ENCODE measurements around the gene TEDDM1.
"Not testable (repeated sequence)": the region's sequence is repeated elsewhere in the genome, so short reads cannot be mapped to it uniquely, and the experiment has no call there.

TEDDM1 gene

GRCh38 chr1:182400567-182400966, at the start of gene TEDDM1:
Gene TEDDM1, minus strand, starts transcription at chr1:182400667. Its CDS starts 182 bp downstream, at chr1:182400485.
- no peak for DNase-seq

- no peak for DNase-seq
Observed at GRCh38 chr1:182450087-182450486, 49.6 kb upstream of the TEDDM1 start, which contains the start of gene RGSL1. Gene RGSL1, plus strand, starts transcription at chr1:182450146. Its CDS starts 20 bp downstream, at chr1:182450166.

GRCh38 chr1:182447660-182448059, 47.2 kb upstream of the TEDDM1 start:
- DNase-seq = no peak

- not testable (repeated sequence) for DNase-seq
Observed at GRCh38 chr1:182447124-182447523, 46.7 kb upstream of the TEDDM1 start.

- DNase-seq = no peak
Observed at GRCh38 chr1:182446033-182446669, 45.7 kb upstream of the TEDDM1 start.

GRCh38 chr1:182444497-182444896, 44.0 kb upstream of the TEDDM1 start:
- no peak for DNase-seq

GRCh38 chr1:182442333-182442732, 41.9 kb upstream of the TEDDM1 start:
- DNase-seq = no peak

- DNase-seq = no peak
Observed at GRCh38 chr1:182441719-182442118, 41.3 kb upstream of the TEDDM1 start.

GRCh38 chr1:182438326-182438725, 37.9 kb upstream of the TEDDM1 start:
- no peak for DNase-seq

GRCh38 chr1:182433580-182433979, 33.1 kb upstream of the TEDDM1 start:
- DNase-seq = no peak

- DNase-seq = no peak
Observed at GRCh38 chr1:182431278-182431677, 30.8 kb upstream of the TEDDM1 start.

- DNase-seq = peak in 1 of 2 experiments; percentile 5
Observed at GRCh38 chr1:182430263-182431068, 30.0 kb upstream of the TEDDM1 start.

GRCh38 chr1:182428043-182428442, 27.6 kb upstream of the TEDDM1 start:
- DNase-seq = no peak

- DNase-seq = no peak
Observed at GRCh38 chr1:182426442-182427430, 26.3 kb upstream of the TEDDM1 start.

GRCh38 chr1:182415789-182416188, 15.3 kb upstream of the TEDDM1 start:
- DNase-seq = no peak

- no peak for DNase-seq
Observed at GRCh38 chr1:182413969-182414368, 13.5 kb upstream of the TEDDM1 start.

GRCh38 chr1:182413486-182413885, 13.0 kb upstream of the TEDDM1 start:
- DNase-seq = no peak

GRCh38 chr1:182410620-182411273, 10.3 kb upstream of the TEDDM1 start:
- DNase-seq = no peak

- no peak for DNase-seq
Observed at GRCh38 chr1:182410138-182410537, 9.7 kb upstream of the TEDDM1 start.

- DNase-seq = no peak
Observed at GRCh38 chr1:182408435-182409075, 8.1 kb upstream of the TEDDM1 start.

GRCh38 chr1:182407724-182408123, 7.3 kb upstream of the TEDDM1 start:
- DNase-seq = no peak

- no peak for DNase-seq
Observed at GRCh38 chr1:182406012-182406411, 5.5 kb upstream of the TEDDM1 start.
